ENCODE measurements around the gene KIF20B.
A peak's percentile ranks its signal among the peaks of the same experiment; 100 is the strongest.
"Not testable (repeated sequence)": the region's sequence is repeated elsewhere in the genome, so short reads cannot be mapped to it uniquely, and the experiment has no call there.

KIF20B gene

GRCh38 chr10:89789188-89789877 lies 87.9 kb downstream of the KIF20B start:
- no peak for DNase-seq

GRCh38 chr10:89792187-89792586 lies 90.8 kb downstream of the KIF20B start:
- DNase-seq: peak in 2 of 3 donors; percentile 11 to 42

GRCh38 chr10:89793649-89794254 lies 92.4 kb downstream of the KIF20B start:
- DNase-seq: peak; percentile 75 to 90 (median 77)

GRCh38 chr10:89795840-89796239 lies 94.5 kb downstream of the KIF20B start:
- DNase-seq: no peak

GRCh38 chr10:89798092-89798491 lies 96.7 kb downstream of the KIF20B start:
- DNase-seq: no peak

- DNase-seq: no peak
Observed at GRCh38 chr10:89799573-89799972, 98.2 kb downstream of the KIF20B start.

- no peak for DNase-seq
Observed at GRCh38 chr10:89805599-89806013, 104.2 kb downstream of the KIF20B start.

- peak in 1 of 3 donors; percentile 8 for DNase-seq
Observed at GRCh38 chr10:89808842-89809241, 107.5 kb downstream of the KIF20B start.

- no peak for DNase-seq
Observed at GRCh38 chr10:89809766-89810165, 108.4 kb downstream of the KIF20B start.

GRCh38 chr10:89810908-89811525 lies 109.6 kb downstream of the KIF20B start:
- DNase-seq: no peak

- DNase-seq: no peak
Observed at GRCh38 chr10:89813546-89813945, 112.2 kb downstream of the KIF20B start.

- no peak for DNase-seq
Observed at GRCh38 chr10:89814278-89814677, 112.9 kb downstream of the KIF20B start.

GRCh38 chr10:89815049-89815853 lies 113.9 kb downstream of the KIF20B start:
- no peak for DNase-seq

- DNase-seq: not testable (repeated sequence)
Observed at GRCh38 chr10:89819008-89819407, 117.6 kb downstream of the KIF20B start.

Data from suppressor macrophage treated with lipopolysaccharide for 1 hour (primary cell).